ENCODE results near the gene OLA1.

GRCh38 chr2:174211954-174212353 is 36.4 kb downstream of the OLA1 start:
- no peak for TF ChIP-seq POLR2A (IDR thresholded peaks at IDR 0.05; ENCODE audit: low read depth, low read length)
- no peak for TF ChIP-seq POLR2AphosphoS5 (IDR thresholded peaks at IDR 0.05; ENCODE audit: low read depth, low read length)
- no peak for TF ChIP-seq TAF1 (IDR thresholded peaks at IDR 0.05; ENCODE audit: borderline replicate concordance, low read depth, low read length)

All from GM12892 (cell line).